GM12878 (cell line): ENCODE results near the gene XIAP. TPM values are rescaled to one million over a fixed set of nuclear protein-coding genes. Genes with fewer than 3 reads are reported as not detected.

Source experiments
- polyA plus RNA-seq, 11 experiments: library from polyadenylated mRNA; depleted of rRNA in 4 of 11; unstranded in 6 of 11; stranded (reverse) in 5 of 11; fragments of >200 nt; fragmentation: Nextera tagmentation in 4 of 11; fragmentation: Illumina TruSeq in 1 of 11; extraction: Ambion mirVana in 4 of 11; extraction: Trizol in 1 of 11; gene quantifications; 1 replicate in 1 of 11; 2 replicates in 10 of 11; pipeline versions ENCODE4 v1.2.1 to v1.2.3, GENCODE V29; 2011 to 2016; ENCODE audit warnings: inconsistent platforms in 2 of 11, missing spikeins in 2 of 11, low read depth in 1 of 11
- small RNA-seq: library from RNA; depleted of rRNA; stranded (forward); fragments of <200 nt; gene quantifications from one replicate; pipeline ENCODE3, GENCODE V24; 2014
- total RNA-seq, 4 experiments: library from RNA; depleted of rRNA in 3 of 4; stranded (reverse); fragments of >200 nt in 3 of 4; fragmentation: Illumina TruSeq in 1 of 4; extraction: Trizol in 1 of 4; gene quantifications; 2 replicates each; pipeline versions ENCODE4 v1.2.1 to v1.2.3, GENCODE V29; 2013 to 2021

Gene XIAP
- total and polyA plus RNA-seq, 10 of the 15 experiments (the other 5 are each of a cell fraction or from before 2014, with no cell fraction given), result 3.3 to 21.1 (median 14.5) TPM

Small RNA genes lying within 50 kb of the gene (small RNA-seq; reads per million reads assigned to genes)
- not detected for gene RF00019
- gene RN7SL190P, result not detected
- gene RNU6-122P, result not detected

Other genes starting within 250 kb of the XIAP start
- 64.8 and 85.6 TPM in 2 replicates for gene THOC2, start 127.0 kb upstream of the XIAP start, total RNA-seq (2014; rRNA removed)
- 107 and 114 TPM in 2 replicates for gene THOC2, start 127.0 kb upstream of the XIAP start, total RNA-seq (2014; rRNA removed; fragmentation: Illumina TruSeq; extraction: Trizol)
- 69.3 and 69.9 TPM in 2 replicates for gene THOC2, start 127.0 kb upstream of the XIAP start, total RNA-seq (2021)
- 136 and 209 TPM in 2 replicates for gene THOC2, start 127.0 kb upstream of the XIAP start, polyA plus RNA-seq (2011; rRNA removed)
- 97.0 and 115 TPM in 2 replicates for gene THOC2, start 127.0 kb upstream of the XIAP start, polyA plus RNA-seq (2014; fragmentation: Illumina TruSeq; extraction: Trizol)
- gene THOC2, start 127.0 kb upstream of the XIAP start, polyA plus RNA-seq (2014; fragmentation: Nextera tagmentation; extraction: Ambion mirVana), result 100 to 1,000 TPM in 1 of 2 experiments, 10 to 100 TPM in 1; 65.9 to 100 TPM
- 57.0 and 71.3 TPM in 2 replicates for gene THOC2, start 127.0 kb upstream of the XIAP start, polyA plus RNA-seq (2014; rRNA removed)
- 10 to 100 TPM; 74.6 to 75.7 TPM for gene THOC2, start 127.0 kb upstream of the XIAP start, polyA plus RNA-seq (2016; fragmentation: Nextera tagmentation; extraction: Ambion mirVana)
- 50.7 and 64.2 TPM in 2 replicates for gene STAG2, start 101.7 kb downstream of the XIAP start, total RNA-seq (2014; rRNA removed)
- gene STAG2, start 101.7 kb downstream of the XIAP start, total RNA-seq (2014; rRNA removed; fragmentation: Illumina TruSeq; extraction: Trizol), result 84.2 and 85.4 TPM in 2 replicates
- 61.4 and 64.2 TPM in 2 replicates for gene STAG2, start 101.7 kb downstream of the XIAP start, total RNA-seq (2021)
- 72.3 and 119 TPM in 2 replicates for gene STAG2, start 101.7 kb downstream of the XIAP start, polyA plus RNA-seq (2011; rRNA removed)
- 63.8 and 78.2 TPM in 2 replicates for gene STAG2, start 101.7 kb downstream of the XIAP start, polyA plus RNA-seq (2014; fragmentation: Illumina TruSeq; extraction: Trizol)
- gene STAG2, start 101.7 kb downstream of the XIAP start, polyA plus RNA-seq (2014; fragmentation: Nextera tagmentation; extraction: Ambion mirVana), result 10 to 100 TPM; 26.9 to 27.8 TPM
- 25.7 and 30.8 TPM in 2 replicates for gene STAG2, start 101.7 kb downstream of the XIAP start, polyA plus RNA-seq (2014; rRNA removed)
- gene STAG2, start 101.7 kb downstream of the XIAP start, polyA plus RNA-seq (2016; fragmentation: Nextera tagmentation; extraction: Ambion mirVana), result 10 to 100 TPM; 40.7 to 42.7 TPM